Activated CD4-positive, alpha-beta T cell treated with anti-CD3 and anti-CD28 coated beads for 24 hours (primary cell): Measurements from ENCODE around the gene ZEB2.

Experiments
- DNase-seq, 2 donors: peaks; one replicate each; pipeline ENCODE4 v3.0.0-alpha.2; 2020; ENCODE audit warnings: low read depth in 2 of 2

Gene ZEB2

DNA sequence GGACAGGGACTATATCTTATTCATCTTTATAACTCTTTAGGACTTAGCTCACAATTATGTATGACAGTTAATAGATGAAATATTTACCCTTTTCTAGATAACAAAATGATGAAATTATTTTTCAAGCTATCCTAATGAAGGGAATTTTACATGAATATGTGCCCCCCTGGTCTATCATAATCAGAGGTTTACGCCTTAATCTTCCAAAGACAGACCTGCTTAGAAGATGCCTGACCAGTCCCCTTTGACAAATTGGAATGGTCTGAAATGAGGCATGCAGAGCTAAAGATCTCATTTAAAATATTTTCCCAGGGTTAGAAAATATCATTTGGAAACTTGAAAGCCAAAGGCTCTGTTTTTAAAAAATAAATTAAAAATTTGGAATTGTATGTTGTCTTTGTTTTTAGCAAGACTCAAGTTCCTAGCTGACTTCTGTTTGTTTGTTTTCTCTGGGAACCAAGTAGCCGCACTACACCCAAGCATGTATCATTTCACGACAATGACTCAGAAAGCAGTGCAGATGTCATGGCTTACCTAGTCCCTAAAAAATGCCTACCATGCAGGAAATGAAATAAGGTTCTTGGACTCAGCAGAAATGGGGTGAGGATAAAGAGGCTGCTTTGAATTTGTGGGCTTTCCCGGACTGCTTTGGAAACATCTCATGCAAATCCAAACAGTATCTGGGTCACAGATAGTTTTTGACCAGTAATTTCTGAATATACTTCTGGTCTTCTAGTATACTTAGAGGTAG, 162.1 kb downstream of the ZEB2 start:
- DNase-seq, result no peak

DNA sequence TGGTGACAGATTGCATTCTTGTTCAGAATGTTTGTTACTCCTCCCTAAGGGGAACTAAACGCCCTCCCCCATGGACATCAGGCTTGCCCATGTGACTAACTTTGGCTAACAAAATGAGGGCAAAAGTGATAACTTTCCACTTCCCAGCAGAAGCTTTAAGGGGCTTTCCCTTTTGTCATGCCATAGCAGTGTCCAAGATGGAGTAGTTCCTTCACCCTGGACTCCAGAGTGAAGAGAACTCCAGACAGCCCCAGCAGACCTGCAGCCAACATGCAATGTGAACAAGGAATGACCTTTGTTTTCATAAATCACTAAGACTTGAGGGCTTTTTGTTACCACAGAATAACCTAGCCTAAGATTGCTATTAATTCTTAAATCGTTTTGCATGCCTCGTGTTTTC, 163.5 kb downstream of the ZEB2 start:
- no peak for DNase-seq

DNA sequence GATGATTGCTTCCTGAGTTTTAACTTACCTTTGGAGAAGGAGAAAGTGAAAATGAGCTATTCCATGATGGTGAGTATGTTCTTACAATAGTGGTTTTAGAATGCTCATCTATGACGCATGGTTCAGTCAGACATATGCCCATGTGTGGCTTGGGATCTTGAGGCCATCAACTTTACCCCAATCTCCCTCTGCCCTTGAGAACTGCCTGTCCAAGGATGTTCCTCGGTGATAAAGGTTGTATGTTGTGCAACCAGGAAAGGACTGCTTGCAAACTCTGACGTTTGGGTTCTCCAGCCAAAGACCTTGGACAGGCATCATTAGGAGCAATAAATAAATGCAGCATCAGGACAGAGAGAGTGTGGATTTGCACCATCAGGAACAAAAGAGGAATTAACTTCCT, 165.0 kb downstream of the ZEB2 start:
- no peak for DNase-seq

DNA sequence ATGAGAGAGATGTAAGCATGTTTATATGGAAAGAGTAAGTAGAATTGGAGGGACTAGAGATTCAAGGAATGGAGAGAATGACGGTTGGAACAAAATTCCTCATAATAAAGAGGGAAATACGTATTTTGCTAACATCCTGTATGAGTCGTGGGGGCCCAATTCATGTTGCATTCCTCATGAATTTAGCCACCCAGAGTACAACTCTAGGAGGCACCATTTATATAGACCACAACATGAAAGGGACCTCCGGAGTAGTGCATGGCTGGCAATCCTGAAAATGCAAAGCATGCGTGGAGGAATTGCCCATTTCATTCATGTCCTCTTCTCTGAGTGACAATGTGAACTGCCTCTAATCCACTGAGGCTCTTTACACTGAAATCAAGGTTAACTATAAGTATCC, 168.2 kb downstream of the ZEB2 start:
- DNase-seq, result no peak

- no peak for DNase-seq
Measured at GRCh38 chr2:144350151-144350802, 169.6 kb downstream of the ZEB2 start.

DNA sequence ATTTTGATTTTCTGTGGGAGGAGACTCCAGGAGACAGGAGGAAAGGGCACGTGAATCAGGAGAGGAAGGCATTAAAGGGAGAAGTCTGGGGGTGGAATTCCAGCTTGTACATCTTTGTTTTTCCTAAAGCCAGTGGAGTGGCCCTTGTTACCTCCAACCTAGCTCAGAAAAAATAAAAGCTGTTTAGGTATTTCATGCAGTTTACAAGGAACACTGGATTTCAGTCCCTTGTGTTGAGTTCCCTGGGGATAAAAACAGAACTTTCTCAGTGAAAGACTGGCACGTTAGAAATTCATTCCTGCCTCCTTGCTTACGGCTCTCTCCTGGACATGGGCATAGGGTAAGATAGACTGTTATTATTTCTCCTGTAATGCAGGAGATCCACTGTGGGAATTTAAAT, 170.2 kb downstream of the ZEB2 start:
- DNase-seq, result no peak

DNA sequence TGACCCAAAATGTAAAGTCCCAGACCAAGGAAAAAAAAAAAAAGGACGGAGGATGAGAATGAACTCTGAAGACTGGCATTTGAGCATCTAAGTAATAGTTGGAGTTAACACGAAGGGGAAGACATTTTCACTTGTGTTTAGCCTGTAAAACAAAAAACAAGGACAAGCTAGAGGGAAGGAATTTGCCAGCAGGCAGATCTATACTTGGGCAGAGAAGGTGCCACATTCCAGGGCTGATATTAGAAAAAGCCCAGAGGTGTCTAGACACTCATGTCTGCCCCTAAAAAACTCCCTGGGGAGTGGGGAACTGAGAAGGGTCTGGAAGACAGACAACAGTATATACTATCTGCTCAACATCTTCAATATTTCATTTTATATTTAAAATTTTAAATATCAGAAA, 171.1 kb downstream of the ZEB2 start:
- DNase-seq, result no peak

- no peak for DNase-seq
Measured at GRCh38 chr2:144346229-144346628, 173.7 kb downstream of the ZEB2 start.

DNA sequence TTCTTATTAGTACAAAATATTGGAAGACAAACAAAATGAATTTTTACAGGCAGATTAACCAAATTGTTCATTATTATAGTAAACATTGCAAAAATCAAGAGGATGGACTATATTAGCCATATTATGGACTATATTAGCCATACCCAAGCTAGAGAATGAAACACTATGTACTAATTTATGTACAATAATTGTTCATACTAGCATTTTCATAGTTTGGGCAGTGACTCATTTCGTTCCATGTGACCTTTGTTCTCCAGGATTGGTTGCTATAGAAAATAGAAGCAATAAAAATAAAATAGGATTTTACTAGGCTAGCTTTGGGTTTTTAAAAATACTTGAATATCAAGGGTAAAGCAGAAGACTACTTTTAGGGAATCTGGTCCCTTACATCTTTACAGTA, 176.8 kb downstream of the ZEB2 start:
- no peak for DNase-seq

GRCh38 chr2:144341538-144341937, 178.4 kb downstream of the ZEB2 start:
- no peak for DNase-seq

DNA sequence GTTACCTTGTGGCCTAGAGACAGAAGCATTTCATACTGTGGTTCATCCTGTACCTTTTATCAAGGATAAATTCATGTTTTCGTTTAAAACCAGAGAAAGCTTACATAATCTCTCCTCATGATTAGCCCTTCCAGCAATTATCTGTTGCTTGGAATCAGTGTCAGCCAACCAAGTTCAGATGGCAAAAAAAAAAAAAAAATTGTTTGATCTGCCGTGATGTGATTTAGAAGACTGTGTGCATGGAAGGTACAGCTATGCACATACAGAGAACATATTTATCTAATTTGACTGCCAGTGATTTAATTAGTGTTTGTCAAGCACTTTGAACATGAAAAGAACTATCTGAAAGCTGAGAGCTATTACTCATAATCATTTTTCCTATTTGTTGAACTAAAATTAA, 180.9 kb downstream of the ZEB2 start:
- DNase-seq, result no peak

DNA sequence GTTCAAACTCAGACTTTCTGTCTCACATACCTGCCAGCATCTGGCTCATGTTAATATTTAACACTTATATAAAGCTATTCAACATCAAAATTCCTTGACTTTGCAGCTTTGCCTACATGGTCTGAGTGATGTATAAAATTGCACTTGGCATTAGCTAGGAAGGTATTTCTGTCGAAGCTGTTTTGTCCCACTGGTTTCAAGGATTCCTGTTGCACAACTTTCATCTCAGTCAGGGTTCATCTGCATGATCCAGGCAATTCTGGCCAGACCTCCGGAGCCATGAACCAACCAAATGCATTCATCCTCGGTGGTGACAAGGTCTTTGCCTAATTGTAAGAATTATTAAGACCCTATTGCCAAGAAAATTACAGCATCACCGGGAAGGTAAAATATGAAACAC, 185.4 kb downstream of the ZEB2 start:
- DNase-seq, result no peak
